LNCAP (cell line): ENCODE data around the gene LPIN3.

Source experiments
- TF ChIP-seq, protein P1 (sequence below): fragments of 450-650 bp; IDR thresholded peaks from 2 replicates; pipeline ENCODE4 v1.5.1; 2017; ENCODE audit warnings: mild to moderate bottlenecking

LPIN3 gene

DNA sequence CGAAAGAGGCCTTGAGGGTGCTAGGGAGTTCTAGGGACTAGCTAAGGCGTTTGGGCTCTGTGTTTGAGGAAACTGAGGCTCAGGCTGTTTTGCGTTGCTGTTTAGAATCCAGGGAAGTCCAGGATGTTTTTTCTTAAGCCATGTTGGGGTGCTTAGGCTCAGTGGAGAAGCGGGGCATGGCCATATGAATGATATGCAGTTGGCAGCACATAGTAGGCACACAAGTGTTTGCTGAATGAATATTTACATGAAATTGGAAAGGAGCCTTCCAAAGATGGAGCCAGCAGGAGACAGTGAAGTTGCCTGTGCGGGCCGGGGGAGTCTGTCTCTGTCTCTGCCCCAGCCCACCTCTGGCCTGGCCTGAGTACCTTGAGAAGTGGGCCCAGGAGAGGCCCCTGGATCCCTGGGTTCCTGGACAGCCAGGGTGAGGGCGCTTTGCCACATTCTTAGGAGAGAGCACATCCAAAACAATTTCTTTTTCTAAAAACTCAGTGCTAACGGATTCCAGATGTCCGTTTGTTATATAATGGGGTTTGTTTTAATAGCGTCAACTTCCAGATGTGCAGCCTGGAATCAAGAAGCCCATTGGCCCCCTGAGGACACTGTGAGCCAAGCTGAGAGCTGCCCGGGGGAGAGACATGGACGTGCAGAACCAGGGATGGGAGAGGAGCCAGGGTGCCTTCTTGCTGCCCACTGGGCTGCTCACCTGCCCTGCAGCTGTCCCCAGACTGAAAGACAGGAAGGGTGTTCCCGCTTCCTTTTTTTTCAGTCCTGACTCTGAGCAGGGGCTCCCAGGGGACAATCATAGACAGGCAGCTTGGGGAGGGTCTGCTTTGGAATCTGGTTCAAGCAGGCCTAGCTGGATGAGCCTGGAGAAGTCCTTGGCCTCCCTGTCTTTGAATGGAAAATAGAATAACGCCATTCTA is 46.1 kb downstream of the LPIN3 start:
- TF ChIP-seq, protein P1, sequence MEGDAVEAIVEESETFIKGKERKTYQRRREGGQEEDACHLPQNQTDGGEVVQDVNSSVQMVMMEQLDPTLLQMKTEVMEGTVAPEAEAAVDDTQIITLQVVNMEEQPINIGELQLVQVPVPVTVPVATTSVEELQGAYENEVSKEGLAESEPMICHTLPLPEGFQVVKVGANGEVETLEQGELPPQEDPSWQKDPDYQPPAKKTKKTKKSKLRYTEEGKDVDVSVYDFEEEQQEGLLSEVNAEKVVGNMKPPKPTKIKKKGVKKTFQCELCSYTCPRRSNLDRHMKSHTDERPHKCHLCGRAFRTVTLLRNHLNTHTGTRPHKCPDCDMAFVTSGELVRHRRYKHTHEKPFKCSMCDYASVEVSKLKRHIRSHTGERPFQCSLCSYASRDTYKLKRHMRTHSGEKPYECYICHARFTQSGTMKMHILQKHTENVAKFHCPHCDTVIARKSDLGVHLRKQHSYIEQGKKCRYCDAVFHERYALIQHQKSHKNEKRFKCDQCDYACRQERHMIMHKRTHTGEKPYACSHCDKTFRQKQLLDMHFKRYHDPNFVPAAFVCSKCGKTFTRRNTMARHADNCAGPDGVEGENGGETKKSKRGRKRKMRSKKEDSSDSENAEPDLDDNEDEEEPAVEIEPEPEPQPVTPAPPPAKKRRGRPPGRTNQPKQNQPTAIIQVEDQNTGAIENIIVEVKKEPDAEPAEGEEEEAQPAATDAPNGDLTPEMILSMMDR: no peak

GRCh38 chr20:41387444-41387851 is 46.8 kb downstream of the LPIN3 start:
- TF ChIP-seq, protein P1: no peak

DNA sequence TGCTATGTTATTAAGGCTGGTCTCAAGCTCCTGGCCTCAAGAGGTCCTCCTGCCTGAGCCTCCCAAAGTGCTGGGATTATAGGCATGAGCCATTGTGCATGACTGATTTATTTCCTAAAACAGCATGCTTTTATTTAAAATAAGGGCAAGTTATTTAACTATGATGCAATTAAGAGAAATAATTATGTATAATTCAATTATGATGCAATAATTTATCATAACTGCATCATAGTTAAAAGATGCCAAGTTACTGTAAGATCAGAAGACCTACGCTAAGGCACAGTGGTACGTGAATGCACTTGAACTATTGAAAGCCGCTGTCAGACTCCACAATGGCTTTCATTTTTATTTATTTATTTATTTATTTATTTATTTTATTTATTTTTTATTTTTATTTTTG is 50.3 kb downstream of the LPIN3 start:
- TF ChIP-seq, protein P1: no peak

DNA sequence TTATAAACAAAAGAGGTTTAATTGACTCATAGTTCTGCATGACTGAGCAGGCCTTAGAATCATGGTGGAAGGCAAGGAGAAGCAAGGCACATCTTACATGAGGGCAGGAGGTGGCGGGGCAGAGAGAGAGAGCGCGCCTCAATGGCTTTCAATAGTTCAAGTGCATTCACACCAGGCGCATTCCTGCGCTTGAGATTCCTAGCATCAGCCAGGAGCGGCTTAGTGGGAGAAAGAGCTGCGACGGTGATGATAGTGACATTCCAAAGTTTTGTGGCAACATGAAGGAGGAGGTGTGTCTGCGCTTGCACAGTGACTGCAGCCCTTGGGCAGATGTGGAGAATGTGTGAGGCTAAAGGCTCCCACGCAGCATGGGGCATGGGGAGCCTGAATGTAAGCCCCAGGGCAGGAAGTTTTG is 51.0 kb downstream of the LPIN3 start:
- TF ChIP-seq, protein P1: no peak

DNA sequence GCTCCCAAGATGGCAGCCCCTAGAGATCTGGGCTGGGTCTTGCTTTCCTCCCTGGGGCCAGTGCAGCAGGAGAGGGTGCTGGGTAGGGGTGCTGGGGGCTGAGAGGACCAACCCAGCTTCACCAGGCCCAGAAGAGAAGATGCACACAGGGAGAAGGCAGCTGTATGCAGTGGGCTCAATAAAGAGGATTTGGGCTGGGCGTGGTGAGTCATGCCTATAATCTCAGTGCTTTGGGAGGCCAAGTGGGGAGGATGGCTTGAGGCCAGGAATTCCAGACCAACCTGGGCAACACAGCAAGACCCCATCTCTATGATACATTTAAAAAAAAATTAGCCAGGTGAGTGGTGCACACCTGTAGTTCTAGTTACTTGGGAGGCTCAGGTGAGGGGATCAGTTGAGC is 51.7 kb downstream of the LPIN3 start:
- TF ChIP-seq, protein P1: no peak

- TF ChIP-seq, protein P1: no peak
Observed at GRCh38 chr20:41392871-41393704, 52.5 kb downstream of the LPIN3 start.

GRCh38 chr20:41393705-41394066 is 53.1 kb downstream of the LPIN3 start:
- TF ChIP-seq, protein P1: no peak
